Suprapubic skin (tissue), 4 donors: Measurements from ENCODE around the gene PET100. TPM values are rescaled to one million over a fixed set of nuclear protein-coding genes. Genes with fewer than 3 reads are reported as not detected.

ENCODE experiments used
- DNase-seq, 2 donors: peaks; one replicate each; pipeline ENCODE4 v3.0.0-alpha.2; 2019; ENCODE audit warnings: low spot score in 2 of 2
- H3K27ac ChIP-seq: fragments of 200-600 bp; sonication (generic); one replicate; pipeline ENCODE4 v1.5.1; 2019
- H3K27me3 ChIP-seq: fragments of 200-600 bp; sonication (generic); one replicate; pipeline ENCODE4 v1.5.1; 2019
- H3K36me3 ChIP-seq: fragments of 200-600 bp; sonication (generic); one replicate; pipeline ENCODE4 v1.5.1; 2019
- H3K4me1 ChIP-seq: fragments of 200-600 bp; sonication (generic); one replicate; pipeline ENCODE4 v1.5.1; 2019
- H3K4me3 ChIP-seq: fragments of 200-600 bp; sonication (generic); one replicate; pipeline ENCODE4 v1.5.1; 2019; ENCODE audit warnings: mild to moderate bottlenecking
- H3K9me3 ChIP-seq: fragments of 200-600 bp; sonication (generic); one replicate; pipeline ENCODE4 v1.5.1; 2019
- CTCF ChIP-seq, 2 donors: fragments of 200-600 bp in 1 of 2; fragments of 450-650 bp in 1 of 2; sonication (generic) in 1 of 2; IDR thresholded peaks; one replicate each; pipeline ENCODE4 v1.5.1; 2016 to 2019; ENCODE audit warnings: antibody characterized with exemption in 2 of 2, mild to moderate bottlenecking in 1 of 2, moderate library complexity in 1 of 2
- EP300 ChIP-seq: sonication (generic); formaldehyde crosslinking; IDR thresholded peaks from one replicate; pipeline ENCODE4 v1.6.1; 2017; ENCODE audit warnings: antibody characterized with exemption
- POLR2A ChIP-seq, 2 donors: fragments of 450-650 bp; IDR thresholded peaks; one replicate each; pipeline ENCODE4 v1.6.1; 2017; ENCODE audit warnings: antibody characterized with exemption in 2 of 2, mild to moderate bottlenecking in 2 of 2, moderate library complexity in 2 of 2
- POLR2AphosphoS5 ChIP-seq, 3 donors: sonication (generic); formaldehyde crosslinking; IDR thresholded peaks; one replicate each; pipeline ENCODE4 v1.6.1; 2017; ENCODE audit warnings: antibody characterized with exemption in 3 of 3
- WGBS: methylation state at CpG from one replicate; pipeline ENCODE4 v1.1.5; 2018; 5-methylcytosine and 5-hydroxymethylcytosine counted together
- total RNA-seq, 4 donors: library from RNA; depleted of rRNA; stranded (reverse); fragments of >200 nt; gene quantifications; one replicate each; pipeline ENCODE4 v1.1.0, GENCODE V29; 2016

Gene PET100
- total RNA-seq, 4 donors from 2014 or later: 11.4 to 17.4 (median 12.6) TPM

- TF ChIP-seq POLR2A (IDR thresholded peaks at IDR 0.05) (no peak), POLR2AphosphoS5 (IDR thresholded peaks at IDR 0.05) (no peak), EP300 (no peak), CTCF (IDR thresholded peaks at IDR 0.05) (no peak)
- WGBS: 88% methylated on average over 19 of the region's 40 CpGs
- Histone ChIP-seq H3K27me3 (peaks cover 13% of the 10 kb centered on the region), H3K27ac (no peak overlapping the region), H3K36me3 (peaks cover 11% of the 10 kb centered on the region), H3K4me3 (no peak overlapping the region), H3K4me1 (peaks cover 45% of the 10 kb centered on the region), H3K9me3 (no peaks in the 10 kb centered on the region)
- DNase-seq: no peak
Observed at GRCh38 chr19:7632340-7633203, 3.0 kb downstream of the PET100 start.

DNA sequence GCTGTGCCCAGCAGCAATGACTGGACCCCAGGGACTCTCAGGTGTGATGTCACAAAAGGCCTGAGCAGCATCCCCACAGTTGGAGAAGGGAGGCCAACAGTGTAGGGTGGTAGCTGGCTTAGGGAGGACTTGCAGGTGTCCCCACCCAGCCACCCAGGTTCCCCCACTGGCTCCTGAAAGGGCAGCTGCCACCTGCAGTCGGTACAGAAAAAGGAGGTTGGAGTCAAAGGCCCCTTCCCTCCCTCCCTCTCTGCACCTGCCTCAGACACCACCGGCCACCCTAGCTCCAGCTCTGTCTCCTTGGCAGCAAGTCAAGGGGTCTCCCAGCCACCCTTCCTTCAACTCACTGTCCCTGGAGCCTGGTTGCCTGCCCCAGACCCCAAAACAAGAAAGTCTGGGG, 4.1 kb downstream of the PET100 start, which contains the start of gene PCP2:
PCP2 (minus strand) TSS at position 22 of the 400 bp plus-strand sequence. CDS start 262 bp downstream, outside the sequence.
- no peak for DNase-seq
- Histone ChIP-seq H3K4me3 (no peak within 1 kb of the TSS), H3K9me3 (no peaks in the 10 kb centered on the region), H3K27me3 (peaks cover 18% of the 10 kb centered on the region), H3K4me1 (peaks cover 39% of the 10 kb centered on the region), H3K27ac (no peak within 1 kb of the TSS), H3K36me3 (peaks cover 11% of the 10 kb centered on the region)
- TF ChIP-seq CTCF (IDR thresholded peaks at IDR 0.05) (no peak), POLR2A (IDR thresholded peaks at IDR 0.05) (no peak), EP300 (no peak), POLR2AphosphoS5 (IDR thresholded peaks at IDR 0.05) (no peak)
- 80% methylated on average over 1 of the region's 2 CpGs for WGBS

GRCh38 chr19:7635670-7636069, 6.1 kb downstream of the PET100 start:
- H3K9me3 ChIP-seq: no peaks in the 10 kb centered on the region
- no peak overlapping the region for H3K4me3 ChIP-seq
- peaks cover 18% of the 10 kb centered on the region for H3K27me3 ChIP-seq
- TF ChIP-seq POLR2A (IDR thresholded peaks at IDR 0.05): no peak
- no peak for TF ChIP-seq POLR2AphosphoS5 (IDR thresholded peaks at IDR 0.05)
- TF ChIP-seq CTCF (IDR thresholded peaks at IDR 0.05): no peak
- TF ChIP-seq EP300: no peak
- H3K4me1 ChIP-seq: peaks cover 29% of the 10 kb centered on the region
- no peak for DNase-seq
- 56% methylated on average over 6 of the region's 6 CpGs for WGBS
- no peak overlapping the region for H3K27ac ChIP-seq
- peaks cover 11% of the 10 kb centered on the region for H3K36me3 ChIP-seq

DNA sequence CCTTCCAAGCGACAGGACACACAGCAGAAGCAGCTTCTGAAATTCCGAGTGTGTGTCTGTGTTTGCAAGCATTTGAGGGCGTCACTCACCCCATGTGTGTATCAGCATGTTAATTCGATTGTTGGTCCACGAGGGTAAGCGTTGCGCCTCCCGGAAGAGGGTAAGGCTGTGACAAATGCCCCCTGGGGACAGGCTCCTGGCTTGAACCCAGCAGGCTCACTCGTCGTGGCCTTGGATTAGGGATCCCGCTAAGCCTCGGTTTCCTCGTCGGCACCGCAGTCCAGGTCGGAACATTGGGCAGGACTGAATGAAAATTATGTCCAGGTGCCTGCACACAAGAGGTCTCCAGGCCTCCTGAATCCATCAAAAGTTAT, 6.7 kb downstream of the PET100 start:
- no peak for DNase-seq
- Histone ChIP-seq H3K27ac (peak overlapping the region; percentile 88), H3K4me3 (peak overlapping the region; percentile 74), H3K36me3 (peaks cover 11% of the 10 kb centered on the region), H3K9me3 (no peaks in the 10 kb centered on the region), H3K27me3 (peaks cover 18% of the 10 kb centered on the region), H3K4me1 (peaks cover 23% of the 10 kb centered on the region)
- no CpG with 5 or more reads among the region's 16 CpGs for WGBS
- no peak for TF ChIP-seq POLR2A (IDR thresholded peaks at IDR 0.05)
- TF ChIP-seq CTCF (IDR thresholded peaks at IDR 0.05): no peak
- TF ChIP-seq EP300: no peak
- no peak for TF ChIP-seq POLR2AphosphoS5 (IDR thresholded peaks at IDR 0.05)

DNA sequence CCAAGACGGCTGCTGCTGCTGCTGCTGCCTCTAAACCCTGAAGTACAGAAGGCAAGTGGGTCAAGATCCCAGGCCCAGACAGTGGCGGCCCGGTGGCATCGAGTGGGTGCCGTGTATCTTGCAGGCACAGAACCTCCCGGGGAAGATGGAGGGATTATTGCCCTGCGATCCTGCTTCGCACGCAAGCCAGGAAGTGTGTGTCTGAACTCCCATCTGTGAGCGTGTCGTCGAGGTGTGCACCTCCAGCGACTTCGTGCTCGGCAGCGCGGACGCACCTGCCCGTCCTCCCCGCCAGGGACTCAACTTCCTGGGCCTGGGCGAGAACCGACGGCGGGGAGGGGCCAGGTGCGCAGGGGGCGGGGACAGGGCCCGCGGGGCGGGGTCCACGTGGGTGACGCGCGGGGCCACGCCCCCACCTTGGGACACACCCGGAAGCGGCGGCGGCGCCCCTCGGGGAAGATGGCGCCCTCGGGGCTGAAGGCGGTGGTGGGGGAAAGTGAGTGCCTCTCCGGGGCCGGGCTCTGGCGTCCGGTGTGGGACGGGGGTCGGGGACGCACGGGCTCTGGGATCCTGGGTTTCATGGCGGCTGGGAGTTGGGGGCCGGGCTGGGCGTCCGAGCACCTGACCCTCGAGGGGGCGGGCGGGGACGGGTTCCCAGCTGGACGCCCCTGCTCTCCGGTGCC, 7.2 kb downstream of the PET100 start, which contains the start of gene STXBP2:
STXBP2 (plus strand) TSS at position 420 of the 683 bp plus-strand sequence; CDS start at position 460, 40 bp downstream.
- Histone ChIP-seq H3K36me3 (peaks cover 11% of the 10 kb centered on the region), H3K4me3 (peak within 1 kb of the TSS; percentile 74), H3K27me3 (peaks cover 18% of the 10 kb centered on the region), H3K27ac (peak within 1 kb of the TSS; percentile 88), H3K9me3 (no peaks in the 10 kb centered on the region), H3K4me1 (peaks cover 20% of the 10 kb centered on the region)
- DNase-seq: no peak
- WGBS: 0% methylated on average over 3 of the region's 61 CpGs
- TF ChIP-seq POLR2AphosphoS5 (IDR thresholded peaks at IDR 0.05) (no peak), CTCF (IDR thresholded peaks at IDR 0.05) (peak in 1 of 2 donors; percentile 14), EP300 (no peak), POLR2A (IDR thresholded peaks at IDR 0.05) (peak in 1 of 2 donors; percentile 56)
